CD4-positive, alpha-beta T cell (primary cell): ENCODE results near the gene CDH6. TPM values are rescaled to one million over a fixed set of nuclear protein-coding genes. Genes with fewer than 3 reads are reported as not detected.

Experiments
- ATAC-seq: fragments of 200-7000 bp; cut with Tn5 transposase; one replicate; pipeline ENCODE4 v1.10.0; 2022; ENCODE audit warnings: mild to moderate bottlenecking; ENCODE audit not compliant: poor library complexity
- CTCF ChIA-PET: fragments of 350-600 bp; sonication (Branson Sonifier 250); formaldehyde crosslinking; loops from one replicate; lab custom pipeline; 2021; ENCODE audit warnings: antibody characterized with exemption, inconsistent platforms; lab: Charles Lee
- POLR2A ChIA-PET: fragments of 350-600 bp; sonication (Branson Sonifier 250); formaldehyde crosslinking; loops from one replicate; lab custom pipeline; 2021; ENCODE audit warnings: antibody characterized with exemption, inconsistent platforms; lab: Charles Lee
- DNase-seq, 14 experiments: peaks; one replicate each; pipeline ENCODE4 v3.0.0-alpha.2; 2013 to 2020; ENCODE audit warnings: mixed read lengths in 2 of 14
- H3K27ac ChIP-seq, 2 donors: one replicate each; pipeline versions ENCODE4 v1.5.1 to v1.7.0; 2013; ENCODE audit warnings: low read length in 2 of 2, low read depth in 1 of 2, mild to moderate bottlenecking in 1 of 2
- H3K27me3 ChIP-seq, 2 experiments: 1 replicate in 1 of 2; 2 replicates in 1 of 2; pipeline versions ENCODE4 v1.6.1 to v1.7.0; 2013; ENCODE audit warnings: low read length in 2 of 2, control low read depth in 1 of 2, mild to moderate bottlenecking in 1 of 2, moderate library complexity in 1 of 2; ENCODE audit not compliant: insufficient read depth in 2 of 2, control insufficient read depth in 1 of 2
- H3K36me3 ChIP-seq: one replicate; pipeline ENCODE4 v1.6.1; 2013; ENCODE audit warnings: low read length, control low read depth; ENCODE audit not compliant: insufficient read depth
- H3K4me1 ChIP-seq: one replicate; pipeline ENCODE4 v1.6.1; 2013; ENCODE audit warnings: low read length, control low read depth; ENCODE audit not compliant: insufficient read depth
- H3K4me3 ChIP-seq: one replicate; pipeline ENCODE4 v1.5.1; 2013; ENCODE audit warnings: mild to moderate bottlenecking, low read length, moderate library complexity
- H3K9me3 ChIP-seq, 2 experiments: 1 replicate in 1 of 2; 2 replicates in 1 of 2; pipeline versions ENCODE4 v1.6.1 to v1.7.0; 2013; ENCODE audit warnings: low read length in 2 of 2, mild to moderate bottlenecking in 2 of 2, control low read depth in 1 of 2, moderate library complexity in 1 of 2; ENCODE audit not compliant: control insufficient read depth in 1 of 2, insufficient read depth in 1 of 2
- H3K27ac Mint-ChIP-seq: one replicate; pipeline ENCODE4 v1.8.0; 2020; ENCODE audit warnings: mixed read lengths
- H3K27me3 Mint-ChIP-seq: one replicate; pipeline ENCODE4 v1.8.0; 2021; ENCODE audit warnings: mixed read lengths
- H3K36me3 Mint-ChIP-seq: one replicate; pipeline ENCODE4 v1.8.0; 2021; ENCODE audit warnings: low read depth, mixed read lengths
- H3K4me1 Mint-ChIP-seq: one replicate; pipeline ENCODE4 v1.8.0; 2021; ENCODE audit warnings: low read depth, mixed read lengths
- H3K4me3 Mint-ChIP-seq: one replicate; pipeline ENCODE4 v1.8.0; 2020; ENCODE audit warnings: mild to moderate bottlenecking, mixed read lengths
- H3K9me3 Mint-ChIP-seq: one replicate; pipeline ENCODE4 v1.8.0; 2020; ENCODE audit warnings: mixed read lengths
- CTCF ChIP-seq: fragments of 200-600 bp; IDR thresholded peaks from one replicate; pipeline ENCODE4 v1.8.0; 2022; ENCODE audit warnings: antibody characterized with exemption, mild to moderate bottlenecking
- intact Hi-C, 2 experiments: fragments of 100-400 bp; cut with DNase I in 1 of 2; cut with micrococcal nuclease in 1 of 2; formaldehyde crosslinking; loops; one replicate each; pipeline versions ENCODE4 v1.15.1 to v1.9.0; 2023 to 2025; cut with DNase I, micrococcal nuclease
- total RNA-seq, 174 experiments: library from RNA in 2 of 174; stranded (reverse) in 2 of 174; gene quantifications; one replicate each; pipeline ENCODE4 v1.2.3 and lab custom pipeline; 2021 to 2026

Gene CDH6
- total RNA-seq, 2 experiments from 2014 or later = not detected

- POLR2A ChIA-PET = no interaction called here
- H3K4me1 Mint-ChIP-seq = no peaks in the 10 kb centered on the region
- CTCF ChIA-PET = no interaction called here
Measured at GRCh38 chr5:31221001-31221400, 27.5 kb downstream of the CDH6 start.

GRCh38 chr5:31225118-31225517 lies 31.6 kb downstream of the CDH6 start:
- H3K36me3 Mint-ChIP-seq = no peaks in the 10 kb centered on the region
- Histone ChIP-seq H3K4me1 (no peaks in the 10 kb centered on the region), H3K4me3 (no peak overlapping the region), H3K9me3 (no peaks in the 10 kb centered on the region), H3K36me3 (no peaks in the 10 kb centered on the region), H3K27ac (no peak overlapping the region), H3K27me3 (no peaks in the 10 kb centered on the region)
- ATAC-seq (no peak), DNase-seq (no peak)
- intact Hi-C loops = no loop called here
- H3K27me3 Mint-ChIP-seq = no peaks in the 10 kb centered on the region
- H3K4me3 Mint-ChIP-seq = no peak overlapping the region
- ChIA-PET POLR2A (no interaction called here), CTCF (no interaction called here)
- H3K27ac Mint-ChIP-seq = no peak overlapping the region
- TF ChIP-seq CTCF = no peak
- peaks cover 3% of the 10 kb centered on the region for H3K9me3 Mint-ChIP-seq
- no peaks in the 10 kb centered on the region for H3K4me1 Mint-ChIP-seq

More at GRCh38 chr5:31221001-31221400, 27.5 kb downstream of the CDH6 start:
- no peaks in the 10 kb centered on the region for H3K27me3 ChIP-seq
- H3K27me3 Mint-ChIP-seq = no peaks in the 10 kb centered on the region
- H3K4me3 Mint-ChIP-seq = no peak overlapping the region
- H3K9me3 Mint-ChIP-seq = no peaks in the 10 kb centered on the region
- ATAC-seq = no peak
- no peaks in the 10 kb centered on the region for H3K9me3 ChIP-seq
- no peaks in the 10 kb centered on the region for H3K4me1 ChIP-seq
- no peak overlapping the region for H3K27ac Mint-ChIP-seq
- no peaks in the 10 kb centered on the region for H3K36me3 ChIP-seq
- H3K36me3 Mint-ChIP-seq = no peaks in the 10 kb centered on the region
- no peak for TF ChIP-seq CTCF
- H3K4me3 ChIP-seq = no peak overlapping the region
- H3K27ac ChIP-seq = no peak overlapping the region
- no peak for DNase-seq
- intact Hi-C loops = no loop called here

GRCh38 chr5:31225613-31226012 lies 32.1 kb downstream of the CDH6 start:
- Mint-ChIP-seq H3K4me1 (no peaks in the 10 kb centered on the region), H3K27me3 (no peaks in the 10 kb centered on the region), H3K4me3 (no peak overlapping the region), H3K9me3 (peaks cover 3% of the 10 kb centered on the region), H3K27ac (no peak overlapping the region), H3K36me3 (no peaks in the 10 kb centered on the region)
- ATAC-seq = no peak
- Histone ChIP-seq H3K9me3 (no peaks in the 10 kb centered on the region), H3K4me3 (no peak overlapping the region), H3K4me1 (no peaks in the 10 kb centered on the region), H3K27ac (no peak overlapping the region), H3K27me3 (no peaks in the 10 kb centered on the region), H3K36me3 (no peaks in the 10 kb centered on the region)
- POLR2A ChIA-PET = no interaction called here
- DNase-seq = no peak
- TF ChIP-seq CTCF = no peak
- CTCF ChIA-PET = no interaction called here
- intact Hi-C loops = no loop called here
